ENCODE results near the gene GLA.

DNA sequence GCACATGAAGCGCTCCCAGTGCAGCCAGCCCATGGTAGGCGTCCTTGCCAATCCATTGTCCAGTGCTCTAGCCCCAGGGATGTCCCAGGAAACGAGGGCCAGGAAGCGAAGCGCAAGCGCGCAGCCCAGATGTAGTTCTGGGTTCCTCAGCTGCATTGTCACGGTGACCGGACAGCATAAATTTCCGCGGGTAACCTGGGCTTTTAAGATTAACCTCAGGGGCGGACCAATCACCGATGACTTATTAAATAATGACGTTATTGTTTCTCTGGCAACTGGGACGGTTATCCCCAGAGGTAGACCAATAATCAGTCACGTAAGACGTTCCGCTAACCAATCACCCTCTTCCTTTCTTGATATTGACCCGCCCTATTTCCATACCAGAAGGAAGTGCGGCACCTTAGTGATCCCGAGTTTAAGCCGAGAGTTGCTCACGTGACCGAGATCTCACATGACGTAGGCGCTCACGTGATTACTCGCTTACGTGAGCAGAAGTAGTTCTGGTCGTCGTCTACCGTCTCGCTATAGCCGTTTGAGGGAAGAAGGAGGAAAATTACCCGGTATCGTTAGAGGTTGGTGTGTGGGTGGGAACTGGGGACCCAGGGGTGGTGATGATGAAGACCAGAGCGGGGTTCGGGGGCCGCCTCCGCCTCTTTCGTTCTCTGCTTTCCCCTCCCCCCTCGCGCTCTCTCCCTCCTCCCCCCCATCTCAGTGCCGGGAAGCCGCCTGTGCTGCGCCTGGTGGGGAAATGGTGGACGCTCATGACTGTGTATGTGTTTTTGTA, at the start of gene GLA, which contains the start of gene HNRNPH2:
- TF ChIP-seq, protein P1, sequence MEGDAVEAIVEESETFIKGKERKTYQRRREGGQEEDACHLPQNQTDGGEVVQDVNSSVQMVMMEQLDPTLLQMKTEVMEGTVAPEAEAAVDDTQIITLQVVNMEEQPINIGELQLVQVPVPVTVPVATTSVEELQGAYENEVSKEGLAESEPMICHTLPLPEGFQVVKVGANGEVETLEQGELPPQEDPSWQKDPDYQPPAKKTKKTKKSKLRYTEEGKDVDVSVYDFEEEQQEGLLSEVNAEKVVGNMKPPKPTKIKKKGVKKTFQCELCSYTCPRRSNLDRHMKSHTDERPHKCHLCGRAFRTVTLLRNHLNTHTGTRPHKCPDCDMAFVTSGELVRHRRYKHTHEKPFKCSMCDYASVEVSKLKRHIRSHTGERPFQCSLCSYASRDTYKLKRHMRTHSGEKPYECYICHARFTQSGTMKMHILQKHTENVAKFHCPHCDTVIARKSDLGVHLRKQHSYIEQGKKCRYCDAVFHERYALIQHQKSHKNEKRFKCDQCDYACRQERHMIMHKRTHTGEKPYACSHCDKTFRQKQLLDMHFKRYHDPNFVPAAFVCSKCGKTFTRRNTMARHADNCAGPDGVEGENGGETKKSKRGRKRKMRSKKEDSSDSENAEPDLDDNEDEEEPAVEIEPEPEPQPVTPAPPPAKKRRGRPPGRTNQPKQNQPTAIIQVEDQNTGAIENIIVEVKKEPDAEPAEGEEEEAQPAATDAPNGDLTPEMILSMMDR (IDR thresholded peaks at IDR 0.05; ENCODE audit: low read depth, low read length, missing input control): no peak
- TF ChIP-seq, protein P2, sequence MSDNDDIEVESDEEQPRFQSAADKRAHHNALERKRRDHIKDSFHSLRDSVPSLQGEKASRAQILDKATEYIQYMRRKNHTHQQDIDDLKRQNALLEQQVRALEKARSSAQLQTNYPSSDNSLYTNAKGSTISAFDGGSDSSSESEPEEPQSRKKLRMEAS (IDR thresholded peaks at IDR 0.05): peak; percentile 5
- TF ChIP-seq YY1 (IDR thresholded peaks at IDR 0.05) (peak; percentile 66), HNF4A (conservative IDR thresholded peaks at IDR 0.05) (peak in 1 of 2 donors; percentile 15), SP1 (IDR thresholded peaks at IDR 0.05) (peak; percentile 70), TAF1 (conservative IDR thresholded peaks at IDR 0.05) (no peak), GABPA (IDR thresholded peaks at IDR 0.05 in 1 of 2, conservative IDR thresholded peaks at IDR 0.05 in 1 of 2) (peak; percentile 20 to 79)
- TF ChIP-seq, protein P3, sequence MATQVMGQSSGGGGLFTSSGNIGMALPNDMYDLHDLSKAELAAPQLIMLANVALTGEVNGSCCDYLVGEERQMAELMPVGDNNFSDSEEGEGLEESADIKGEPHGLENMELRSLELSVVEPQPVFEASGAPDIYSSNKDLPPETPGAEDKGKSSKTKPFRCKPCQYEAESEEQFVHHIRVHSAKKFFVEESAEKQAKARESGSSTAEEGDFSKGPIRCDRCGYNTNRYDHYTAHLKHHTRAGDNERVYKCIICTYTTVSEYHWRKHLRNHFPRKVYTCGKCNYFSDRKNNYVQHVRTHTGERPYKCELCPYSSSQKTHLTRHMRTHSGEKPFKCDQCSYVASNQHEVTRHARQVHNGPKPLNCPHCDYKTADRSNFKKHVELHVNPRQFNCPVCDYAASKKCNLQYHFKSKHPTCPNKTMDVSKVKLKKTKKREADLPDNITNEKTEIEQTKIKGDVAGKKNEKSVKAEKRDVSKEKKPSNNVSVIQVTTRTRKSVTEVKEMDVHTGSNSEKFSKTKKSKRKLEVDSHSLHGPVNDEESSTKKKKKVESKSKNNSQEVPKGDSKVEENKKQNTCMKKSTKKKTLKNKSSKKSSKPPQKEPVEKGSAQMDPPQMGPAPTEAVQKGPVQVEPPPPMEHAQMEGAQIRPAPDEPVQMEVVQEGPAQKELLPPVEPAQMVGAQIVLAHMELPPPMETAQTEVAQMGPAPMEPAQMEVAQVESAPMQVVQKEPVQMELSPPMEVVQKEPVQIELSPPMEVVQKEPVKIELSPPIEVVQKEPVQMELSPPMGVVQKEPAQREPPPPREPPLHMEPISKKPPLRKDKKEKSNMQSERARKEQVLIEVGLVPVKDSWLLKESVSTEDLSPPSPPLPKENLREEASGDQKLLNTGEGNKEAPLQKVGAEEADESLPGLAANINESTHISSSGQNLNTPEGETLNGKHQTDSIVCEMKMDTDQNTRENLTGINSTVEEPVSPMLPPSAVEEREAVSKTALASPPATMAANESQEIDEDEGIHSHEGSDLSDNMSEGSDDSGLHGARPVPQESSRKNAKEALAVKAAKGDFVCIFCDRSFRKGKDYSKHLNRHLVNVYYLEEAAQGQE (IDR thresholded peaks at IDR 0.05): peak; percentile 84

Measured in liver (tissue), 3 donors.